SU-DHL-6 (cell line): Measurements from ENCODE around the gene ACY1.

Experiments used
- H2AFZ ChIP-seq: fragments of 200-600 bp; sonication (generic); 2 replicates; pipeline ENCODE4 v1.6.1; 2014; ENCODE audit warnings: low read depth, mild to moderate bottlenecking, moderate library complexity, mixed read lengths, antibody characterized with exemption, low read length; ENCODE audit not compliant: severe bottlenecking
- H3F3A ChIP-seq: fragments of 200-600 bp; shearing (Covaris generic); 2 replicates; pipeline ENCODE4 v1.6.0; 2016; ENCODE audit warnings: antibody characterized with exemption, mild to moderate bottlenecking; ENCODE audit not compliant: insufficient read depth
- H3K27ac ChIP-seq: fragments of 200-600 bp; sonication (generic); 2 replicates; pipeline ENCODE4 v1.5.1; 2016; ENCODE audit warnings: low read depth, mild to moderate bottlenecking, low read length, moderate library complexity, mixed read lengths
- H3K27me3 ChIP-seq: fragments of 200-600 bp; sonication (generic), shearing (Covaris generic); 2 replicates; pipeline ENCODE4 v1.6.0; 2014; ENCODE audit warnings: mild to moderate bottlenecking, low read length
- H3K36me3 ChIP-seq: fragments of 200-600 bp; sonication (generic); 2 replicates; pipeline ENCODE4 v1.6.1; 2014; ENCODE audit warnings: mild to moderate bottlenecking, low read length, mixed read lengths
- H3K4me2 ChIP-seq: fragments of 300-600, 200-600 bp; shearing (Covaris generic), sonication (generic); 2 replicates; pipeline ENCODE4 v1.6.0; 2014; ENCODE audit warnings: low read length, low read depth, mild to moderate bottlenecking; ENCODE audit not compliant: poor library complexity, severe bottlenecking
- H3K4me3 ChIP-seq: fragments of 200-600 bp; sonication (generic); 2 replicates; pipeline ENCODE4 v1.5.1; 2014; ENCODE audit warnings: antibody characterized with exemption, low read length, mild to moderate bottlenecking, mixed read lengths; ENCODE audit not compliant: insufficient read depth, poor library complexity, severe bottlenecking
- H3K79me2 ChIP-seq: fragments of 200-600 bp; sonication (generic); 2 replicates; pipeline ENCODE4 v1.6.1; 2014; ENCODE audit warnings: mild to moderate bottlenecking, low read length, moderate library complexity; ENCODE audit not compliant: insufficient read depth
- H3K9ac ChIP-seq: fragments of 200-600 bp; sonication (generic); 2 replicates; pipeline ENCODE4 v1.7.0; 2014; ENCODE audit warnings: mild to moderate bottlenecking, low read length
- H3K9me2 ChIP-seq: fragments of 200-600 bp; sonication (generic); replicated peaks from 2 replicates; pipeline ENCODE4 v1.6.1; 2014; ENCODE audit warnings: low read length; ENCODE audit not compliant: insufficient read depth
- H3K9me3 ChIP-seq: fragments of 200-600 bp; sonication (generic); 2 replicates; pipeline ENCODE4 v1.6.1; 2014; ENCODE audit warnings: low read length, mixed read lengths; ENCODE audit not compliant: insufficient read depth
- H4K20me1 ChIP-seq: fragments of 200-600 bp; sonication (generic); 2 replicates; pipeline ENCODE4 v1.6.1; 2014; ENCODE audit warnings: low read depth, mild to moderate bottlenecking, antibody characterized with exemption, low read length, moderate library complexity, mixed read lengths
- EZH2phosphoT487 ChIP-seq: fragments of 200-600 bp; sonication (generic), shearing (Covaris generic); conservative IDR thresholded peaks from 2 replicates; pipeline ENCODE4 v1.6.1; 2018; ENCODE audit warnings: mild to moderate bottlenecking, antibody characterized with exemption, low read length, moderate library complexity, mixed read lengths
- TF ChIP-seq, protein P1 (sequence below): fragments of 200-600 bp; sonication (generic); IDR thresholded peaks from one replicate; pipeline ENCODE4 v1.5.1; 2017; ENCODE audit warnings: antibody characterized with exemption, mild to moderate bottlenecking, low read length, moderate library complexity; ENCODE audit not compliant: insufficient read depth, poor library complexity, severe bottlenecking

Gene ACY1

DNA sequence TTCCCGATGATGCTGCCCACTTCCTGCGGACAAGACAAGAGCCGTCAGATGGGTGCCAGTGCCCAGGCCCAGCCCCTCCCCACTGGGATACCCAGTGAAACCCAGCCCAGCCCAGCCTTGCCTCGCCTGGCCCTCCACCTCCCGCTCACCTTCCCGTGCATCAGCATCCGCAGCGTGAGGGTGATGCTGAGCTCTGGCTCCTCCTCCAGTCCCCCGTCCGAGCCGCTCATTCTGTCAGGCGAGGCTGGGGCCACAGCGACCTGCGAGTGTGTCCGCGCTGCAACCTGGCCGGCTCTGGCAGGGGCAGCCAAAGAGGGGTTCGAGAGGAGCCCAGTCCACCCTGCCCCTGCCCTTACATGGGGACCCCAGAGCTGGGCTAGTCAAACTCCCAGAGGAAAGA is 22.3 kb upstream of the ACY1 start:
- H3K79me2 ChIP-seq, result no peaks in the 10 kb centered on the region
- no peak overlapping the region for H3K27ac ChIP-seq
- H3K9me3 ChIP-seq, result no peaks in the 10 kb centered on the region
- no peak overlapping the region for H3K9ac ChIP-seq
- no peaks in the 10 kb centered on the region for H3K27me3 ChIP-seq
- TF ChIP-seq, protein P1, sequence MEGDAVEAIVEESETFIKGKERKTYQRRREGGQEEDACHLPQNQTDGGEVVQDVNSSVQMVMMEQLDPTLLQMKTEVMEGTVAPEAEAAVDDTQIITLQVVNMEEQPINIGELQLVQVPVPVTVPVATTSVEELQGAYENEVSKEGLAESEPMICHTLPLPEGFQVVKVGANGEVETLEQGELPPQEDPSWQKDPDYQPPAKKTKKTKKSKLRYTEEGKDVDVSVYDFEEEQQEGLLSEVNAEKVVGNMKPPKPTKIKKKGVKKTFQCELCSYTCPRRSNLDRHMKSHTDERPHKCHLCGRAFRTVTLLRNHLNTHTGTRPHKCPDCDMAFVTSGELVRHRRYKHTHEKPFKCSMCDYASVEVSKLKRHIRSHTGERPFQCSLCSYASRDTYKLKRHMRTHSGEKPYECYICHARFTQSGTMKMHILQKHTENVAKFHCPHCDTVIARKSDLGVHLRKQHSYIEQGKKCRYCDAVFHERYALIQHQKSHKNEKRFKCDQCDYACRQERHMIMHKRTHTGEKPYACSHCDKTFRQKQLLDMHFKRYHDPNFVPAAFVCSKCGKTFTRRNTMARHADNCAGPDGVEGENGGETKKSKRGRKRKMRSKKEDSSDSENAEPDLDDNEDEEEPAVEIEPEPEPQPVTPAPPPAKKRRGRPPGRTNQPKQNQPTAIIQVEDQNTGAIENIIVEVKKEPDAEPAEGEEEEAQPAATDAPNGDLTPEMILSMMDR, result no peak
- no peak for TF ChIP-seq EZH2phosphoT487
- no peak overlapping the region for H3K4me2 ChIP-seq
- no peaks in the 10 kb centered on the region for H3K36me3 ChIP-seq
- H3F3A ChIP-seq, result no peaks in the 10 kb centered on the region
- H3K9me2 ChIP-seq, result no peaks in the 10 kb centered on the region
- no peaks in the 10 kb centered on the region for H4K20me1 ChIP-seq
- no peak overlapping the region for H3K4me3 ChIP-seq
- H2AFZ ChIP-seq, result no peak overlapping the region

DNA sequence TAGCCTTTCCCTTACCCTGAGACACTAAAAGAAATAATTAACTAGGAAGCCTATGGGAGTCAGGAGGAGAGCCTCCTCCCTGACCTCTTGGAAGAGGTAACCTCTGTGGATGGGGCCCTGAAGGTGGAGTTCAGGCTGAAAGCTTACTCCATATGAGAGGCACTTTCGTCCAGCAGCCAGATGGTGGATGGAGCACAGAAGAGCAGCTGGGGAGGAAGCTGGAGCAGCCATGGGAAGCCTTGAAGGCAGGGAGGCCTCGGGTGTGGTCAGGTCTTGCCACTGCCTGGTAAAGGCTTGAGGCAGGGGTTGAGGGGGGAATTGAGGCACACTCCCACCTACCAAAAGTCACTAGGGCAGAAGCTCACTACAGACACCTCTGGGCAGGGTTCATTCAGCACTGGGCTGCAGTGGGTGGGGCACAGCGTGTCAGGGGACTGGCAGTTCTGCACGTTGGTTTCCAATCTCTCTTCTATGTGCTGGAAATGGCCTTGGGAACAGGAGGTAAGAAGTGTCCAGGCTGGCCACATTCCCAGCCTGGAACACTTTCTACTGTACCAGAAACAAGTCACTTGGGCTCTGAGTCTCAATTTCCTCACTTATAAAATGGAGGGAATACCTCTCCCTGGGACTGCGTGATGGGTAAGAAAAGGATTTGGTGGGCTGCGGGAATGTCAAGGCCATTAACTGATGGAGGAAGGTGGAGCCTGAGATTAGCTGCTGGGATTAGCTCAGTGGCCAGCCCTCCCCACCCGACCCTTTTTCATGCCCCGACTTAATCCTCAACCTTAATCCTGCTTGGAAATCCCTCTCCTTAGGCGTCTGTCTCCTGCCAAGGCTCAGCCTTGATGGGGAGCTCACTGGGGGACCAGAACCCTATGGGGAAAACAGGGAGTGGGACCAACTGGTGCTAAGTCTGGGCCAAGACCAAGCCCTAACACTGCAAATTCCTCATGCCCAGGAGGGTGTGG is 21.4 kb upstream of the ACY1 start:
- Histone ChIP-seq H3K36me3 (no peaks in the 10 kb centered on the region), H3K27me3 (no peaks in the 10 kb centered on the region), H4K20me1 (no peaks in the 10 kb centered on the region), H3K4me2 (no peak overlapping the region), H3K27ac (no peak overlapping the region), H3F3A (no peaks in the 10 kb centered on the region), H3K9me2 (no peaks in the 10 kb centered on the region), H3K4me3 (no peak overlapping the region), H2AFZ (no peak overlapping the region), H3K79me2 (no peaks in the 10 kb centered on the region), H3K9ac (no peak overlapping the region), H3K9me3 (no peaks in the 10 kb centered on the region)
- TF ChIP-seq EZH2phosphoT487, result no peak
- TF ChIP-seq, protein P1, result no peak

DNA sequence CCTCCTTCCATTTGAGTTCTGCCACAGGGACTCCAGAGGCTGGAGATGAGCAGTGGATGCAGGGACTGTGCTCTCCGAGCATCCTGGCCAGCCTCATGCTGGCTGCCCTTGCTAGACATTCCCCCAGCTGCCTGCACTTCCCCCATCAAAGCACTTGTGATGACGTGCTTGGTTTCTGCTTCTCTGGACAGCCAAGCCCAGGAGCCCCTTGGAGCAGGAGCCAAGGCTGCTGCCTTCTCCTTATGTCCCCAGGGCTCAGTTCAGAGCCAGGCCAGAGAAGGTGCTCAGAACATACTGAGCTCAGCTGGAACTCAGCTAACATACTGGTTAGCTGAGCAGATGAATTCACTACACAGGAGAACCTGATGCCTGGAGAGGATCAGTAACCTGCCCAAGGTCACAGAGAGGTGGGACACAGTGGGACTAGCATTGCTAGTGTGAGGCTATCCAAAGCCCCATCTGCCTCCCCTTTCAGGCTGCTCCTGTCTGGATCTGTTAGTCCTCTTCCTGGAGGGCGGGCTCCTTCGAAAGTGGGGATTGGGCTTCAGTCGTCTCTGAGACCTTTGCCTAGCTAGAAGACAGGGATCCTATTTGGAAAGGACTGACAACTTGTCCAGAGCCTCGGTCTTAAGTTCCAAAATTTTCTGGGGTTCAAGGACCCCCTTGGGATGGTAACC is 20.3 kb upstream of the ACY1 start:
- no peak overlapping the region for H3K4me3 ChIP-seq
- no peak overlapping the region for H3K9ac ChIP-seq
- no peaks in the 10 kb centered on the region for H3K36me3 ChIP-seq
- no peaks in the 10 kb centered on the region for H3K27me3 ChIP-seq
- H3K79me2 ChIP-seq, result no peaks in the 10 kb centered on the region
- H3K27ac ChIP-seq, result no peak overlapping the region
- no peaks in the 10 kb centered on the region for H3K9me2 ChIP-seq
- no peak overlapping the region for H3K4me2 ChIP-seq
- TF ChIP-seq, protein P1, result no peak
- TF ChIP-seq EZH2phosphoT487, result no peak
- H3F3A ChIP-seq, result no peaks in the 10 kb centered on the region
- H3K9me3 ChIP-seq, result no peaks in the 10 kb centered on the region
- H4K20me1 ChIP-seq, result no peaks in the 10 kb centered on the region
- H2AFZ ChIP-seq, result no peak overlapping the region
